ENCODE results near the gene DCC.

Gene DCC

GRCh38 chr18:53117851-53118250 is 777.9 kb downstream of the DCC start:
- no peak for DNase-seq

GRCh38 chr18:53126210-53126609 is 786.2 kb downstream of the DCC start:
- DNase-seq = no peak

DNA sequence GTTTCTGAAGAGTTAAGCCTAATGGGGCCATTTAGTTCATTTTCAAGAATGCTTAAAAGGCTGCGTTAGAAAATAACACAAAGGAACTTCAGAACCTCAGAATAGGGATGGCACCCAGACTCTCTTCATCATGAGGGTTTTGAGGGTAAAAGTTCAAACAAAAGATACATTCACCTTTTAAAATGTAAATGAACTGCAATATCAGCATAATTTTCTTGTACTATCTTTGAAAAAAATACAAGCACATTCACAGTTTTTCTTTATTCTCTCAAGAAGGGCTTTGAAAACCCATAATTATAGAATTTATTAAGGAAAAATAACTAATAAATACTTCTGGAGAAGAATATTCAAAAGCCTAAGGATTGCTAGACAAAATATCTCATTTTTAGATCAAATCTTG is 791.0 kb downstream of the DCC start:
- no peak for DNase-seq

GRCh38 chr18:53134711-53135110 is 794.7 kb downstream of the DCC start:
- DNase-seq = no peak

DNA sequence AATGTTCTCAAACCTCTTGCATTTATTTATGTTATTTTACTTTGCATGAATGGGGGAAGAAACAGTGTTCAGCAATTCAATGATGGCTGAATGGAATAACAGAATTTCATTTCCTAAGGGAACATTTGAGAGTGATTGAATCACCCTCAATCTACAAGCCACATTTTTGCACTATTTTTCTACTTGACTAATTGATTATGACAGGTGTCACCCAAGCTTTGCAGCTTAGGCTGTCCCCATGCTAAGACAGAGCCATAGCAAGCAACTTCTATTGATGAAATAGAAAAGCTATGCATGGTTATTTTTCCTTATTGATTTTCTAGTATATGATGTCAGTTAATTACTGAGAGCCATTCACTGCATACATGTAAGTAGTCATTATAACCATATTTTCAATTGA is 795.7 kb downstream of the DCC start:
- DNase-seq = no peak

GRCh38 chr18:53139746-53140500 is 799.9 kb downstream of the DCC start:
- DNase-seq = no peak

GRCh38 chr18:53142005-53142404 is 802.0 kb downstream of the DCC start:
- DNase-seq = no peak

DNA sequence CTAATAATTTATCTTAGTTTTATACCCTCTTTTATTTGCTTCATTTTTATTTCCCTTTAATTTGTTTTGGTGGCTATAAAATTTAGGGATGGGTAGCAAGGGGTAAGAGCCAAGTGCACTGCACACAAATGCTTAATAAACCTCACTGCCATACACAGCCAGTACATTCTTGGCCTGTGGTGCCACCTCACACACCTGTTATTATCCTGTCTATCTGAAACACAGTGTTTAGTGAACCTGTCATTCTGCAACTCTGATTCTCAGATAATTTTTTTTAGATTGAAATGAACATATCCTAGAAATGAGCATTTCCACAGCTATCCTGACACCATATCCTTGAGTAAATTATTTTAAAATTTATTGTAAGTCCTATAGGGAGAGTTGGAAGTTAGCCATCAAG is 807.5 kb downstream of the DCC start:
- no peak for DNase-seq

DNA sequence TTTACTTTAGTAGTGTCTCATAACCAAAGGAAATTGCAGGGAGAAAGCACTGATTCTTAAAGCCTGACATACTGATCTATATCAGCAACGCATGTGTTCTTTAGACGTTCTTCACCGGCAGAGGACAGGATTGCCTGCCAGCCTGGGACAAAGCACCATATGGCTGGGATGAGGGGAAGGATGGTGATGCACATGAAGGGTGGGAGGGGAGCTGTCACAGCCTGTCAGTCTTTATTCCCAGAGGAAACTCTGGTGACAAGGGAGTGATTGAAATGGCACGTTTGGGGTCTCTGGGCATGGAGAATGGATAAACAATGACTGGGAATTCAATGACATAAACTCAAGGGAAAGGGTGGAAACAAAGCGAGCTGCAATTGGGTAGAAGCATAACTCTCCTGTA is 808.1 kb downstream of the DCC start:
- DNase-seq = no peak

- no peak for DNase-seq
These were observed 812.5 kb downstream of the DCC start for GRCh38 chr18:53152476-53152875.

DNA sequence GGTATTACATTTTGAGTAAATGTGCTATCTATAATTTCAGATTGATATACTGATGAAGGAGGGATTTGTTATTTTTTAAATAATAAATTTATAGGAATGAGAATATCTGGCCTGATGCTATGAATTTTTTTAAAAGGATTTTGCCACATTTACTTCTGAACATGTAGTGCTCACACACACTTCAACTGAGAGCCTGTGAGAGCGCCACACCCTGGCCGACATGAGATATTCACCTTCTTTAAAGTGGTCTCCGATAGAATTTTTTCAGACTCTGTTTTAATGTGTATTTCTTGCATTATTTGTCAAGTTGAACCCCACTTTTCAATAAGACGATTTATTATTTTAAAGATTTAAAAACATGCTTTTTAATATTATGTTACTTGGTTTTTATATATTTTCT is 813.3 kb downstream of the DCC start:
- no peak for DNase-seq

DNA sequence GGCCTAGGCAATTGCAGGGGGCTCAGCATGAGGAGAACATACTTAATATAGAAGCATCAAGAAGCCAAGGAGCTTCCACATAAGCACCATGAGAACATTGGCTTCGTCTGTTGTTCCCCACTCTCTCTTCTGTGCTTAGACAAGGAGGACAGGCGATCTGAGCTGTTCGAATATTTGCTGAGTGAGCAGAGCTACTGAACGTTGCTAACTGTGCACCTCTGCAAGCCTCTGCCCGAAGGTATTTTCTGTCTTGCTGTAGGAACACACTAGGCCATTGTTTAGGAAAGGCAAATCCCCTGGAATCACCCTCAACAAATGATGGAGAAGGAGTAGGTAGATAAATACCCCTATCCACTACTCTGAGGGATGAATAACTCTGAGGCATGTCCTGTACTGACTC is 813.8 kb downstream of the DCC start:
- DNase-seq = no peak

DNA sequence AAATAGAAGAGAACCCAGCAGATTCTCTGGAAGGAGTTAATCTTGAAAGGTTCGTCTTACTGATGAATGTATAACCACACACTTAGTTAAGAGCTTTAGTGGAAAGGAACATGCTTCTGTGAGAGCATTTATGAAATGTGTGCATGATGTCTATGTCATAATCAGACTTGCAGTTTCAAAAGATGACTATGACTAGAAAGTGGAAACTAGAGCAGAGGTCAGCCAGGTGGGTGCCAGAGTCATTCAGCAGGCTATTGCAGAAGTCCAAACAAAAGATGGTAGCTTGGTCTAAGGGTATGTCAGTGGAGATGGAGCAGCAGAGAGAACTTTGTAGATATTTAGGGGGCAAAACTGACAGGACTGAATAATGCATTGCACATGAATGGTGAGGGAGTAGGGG is 825.8 kb downstream of the DCC start:
- DNase-seq = no peak

DNA sequence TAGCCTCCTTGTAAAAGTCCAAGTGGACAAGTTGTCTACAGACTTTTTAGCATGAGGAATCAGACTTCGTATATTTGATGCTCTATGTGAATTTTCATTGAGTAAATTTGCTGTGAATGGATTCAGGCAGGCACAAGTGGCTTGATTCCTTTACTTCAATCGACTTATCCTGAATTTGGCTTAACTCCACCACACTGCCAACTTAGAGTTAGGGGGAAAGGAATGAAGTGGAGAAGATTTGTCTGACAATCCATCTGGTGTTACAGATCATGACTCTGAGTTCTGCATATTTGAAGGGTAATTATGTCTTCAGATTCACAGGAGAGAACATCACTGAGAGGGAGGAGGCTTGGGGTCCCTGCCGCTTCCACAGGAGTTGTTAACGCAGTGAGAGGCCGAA is 829.3 kb downstream of the DCC start:
- no peak for DNase-seq

GRCh38 chr18:53191634-53192033 is 851.6 kb downstream of the DCC start:
- no peak for DNase-seq

DNA sequence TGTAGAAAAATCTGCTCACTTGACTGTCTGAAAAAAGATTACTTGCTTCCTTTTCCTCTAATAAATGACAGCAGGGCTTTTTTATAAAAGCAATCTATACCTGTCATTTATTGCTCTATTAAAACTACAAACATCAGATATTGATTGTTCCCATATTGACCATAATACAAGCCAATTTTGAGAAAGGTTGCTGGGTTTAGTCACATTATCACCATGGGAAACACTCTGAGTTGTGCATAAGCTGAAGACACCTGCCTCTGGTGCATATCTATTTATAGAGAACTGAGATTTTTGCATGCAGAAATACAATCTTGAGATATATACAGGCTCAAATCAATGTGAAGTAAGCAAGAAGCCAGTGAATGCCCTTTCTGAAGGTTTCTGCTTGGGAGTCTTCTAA is 853.9 kb downstream of the DCC start:
- no peak for DNase-seq

- no peak for DNase-seq
These were observed 879.9 kb downstream of the DCC start for GRCh38 chr18:53219853-53220252.

DNA sequence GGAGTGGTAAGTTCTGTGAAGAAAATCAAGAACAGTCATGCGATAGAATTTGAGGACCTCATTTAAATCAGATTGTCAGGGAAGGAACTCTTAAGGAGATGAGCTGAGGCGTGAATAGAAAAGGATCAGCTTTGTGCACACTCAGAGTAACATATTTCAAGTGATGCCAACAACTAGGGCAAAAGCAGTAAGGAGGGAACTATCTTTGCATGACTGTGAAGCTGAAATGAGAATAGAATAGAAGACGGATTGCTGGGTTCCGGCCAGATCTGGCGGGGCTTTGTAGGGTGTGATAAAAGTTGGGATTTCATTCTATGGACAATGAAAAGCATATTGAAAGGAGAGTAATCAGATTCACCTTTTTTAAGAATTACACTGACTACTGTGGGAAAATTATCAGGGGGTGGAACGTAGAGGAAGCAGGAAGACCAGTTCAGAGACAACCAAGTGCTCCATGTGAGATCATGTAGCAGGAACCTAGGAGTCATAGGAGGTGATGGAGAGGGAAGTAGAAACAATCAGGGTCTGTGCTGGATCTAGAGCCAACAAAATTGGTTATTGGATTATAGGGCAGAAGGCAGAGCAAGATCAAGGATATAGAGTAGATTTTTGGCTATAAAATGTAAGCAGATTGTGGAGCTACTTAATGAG is 884.3 kb downstream of the DCC start:
- DNase-seq = no peak

DNA sequence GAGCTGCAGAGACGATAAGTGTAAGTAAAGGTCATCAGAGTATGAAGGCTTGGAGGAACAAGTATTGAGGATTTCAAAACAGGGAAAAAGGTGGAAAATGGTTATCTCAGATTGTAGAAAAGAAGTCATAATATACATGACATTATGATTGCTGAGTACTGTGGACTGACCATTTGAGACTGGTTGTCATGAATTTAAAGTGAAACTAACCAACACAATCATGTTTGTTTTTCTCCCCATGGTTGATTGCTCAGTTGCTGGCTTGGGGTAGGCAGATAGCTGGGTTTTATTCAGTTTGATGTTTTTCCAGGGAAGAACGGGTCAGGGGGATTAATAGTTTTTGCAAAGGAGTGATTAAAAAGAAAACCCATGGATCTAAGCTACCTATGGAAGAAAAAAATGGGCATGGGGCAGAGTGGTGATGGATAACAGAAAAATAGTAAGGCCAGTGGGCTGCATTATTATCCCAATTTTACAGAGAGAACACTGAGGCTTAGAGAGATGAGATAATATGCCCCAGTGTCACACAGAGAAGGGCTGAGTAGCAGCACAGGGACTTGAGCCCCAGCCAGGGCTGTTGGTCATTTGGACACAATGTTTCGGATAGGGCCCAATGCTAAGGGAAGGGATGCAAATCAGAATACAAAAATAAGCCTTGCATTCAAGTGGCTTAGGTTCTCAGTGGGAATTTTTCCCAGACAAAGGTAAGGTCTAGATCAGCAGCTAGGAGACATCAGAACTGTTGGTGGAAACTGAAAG is 885.7 kb downstream of the DCC start:
- no peak for DNase-seq

GRCh38 chr18:53234610-53235009 is 894.6 kb downstream of the DCC start:
- no peak for DNase-seq

DNA sequence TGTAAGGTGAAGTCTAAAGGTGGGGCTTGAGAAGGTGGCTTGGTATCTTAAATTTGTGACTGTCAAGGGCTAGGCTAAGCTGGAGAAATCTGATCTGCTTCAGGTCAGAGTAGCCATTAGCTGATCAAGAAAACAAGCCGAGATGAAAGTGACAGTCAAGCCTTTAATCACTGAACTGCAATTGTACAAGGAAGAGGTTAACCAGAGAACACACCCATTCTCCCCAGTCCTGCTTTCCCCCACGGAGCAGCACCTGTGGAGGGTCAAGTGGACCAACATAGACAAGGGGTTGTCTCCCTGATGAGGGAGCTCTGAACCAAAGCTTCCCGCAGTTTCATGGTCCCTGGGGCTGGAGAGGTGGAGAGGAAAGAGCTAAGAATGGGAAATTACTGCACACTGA is 901.2 kb downstream of the DCC start:
- no peak for DNase-seq

- no peak for DNase-seq
These were observed 913.8 kb downstream of the DCC start for GRCh38 chr18:53253789-53254188.

- no peak for DNase-seq
These were observed 914.3 kb downstream of the DCC start for GRCh38 chr18:53254265-53254664.

DNA sequence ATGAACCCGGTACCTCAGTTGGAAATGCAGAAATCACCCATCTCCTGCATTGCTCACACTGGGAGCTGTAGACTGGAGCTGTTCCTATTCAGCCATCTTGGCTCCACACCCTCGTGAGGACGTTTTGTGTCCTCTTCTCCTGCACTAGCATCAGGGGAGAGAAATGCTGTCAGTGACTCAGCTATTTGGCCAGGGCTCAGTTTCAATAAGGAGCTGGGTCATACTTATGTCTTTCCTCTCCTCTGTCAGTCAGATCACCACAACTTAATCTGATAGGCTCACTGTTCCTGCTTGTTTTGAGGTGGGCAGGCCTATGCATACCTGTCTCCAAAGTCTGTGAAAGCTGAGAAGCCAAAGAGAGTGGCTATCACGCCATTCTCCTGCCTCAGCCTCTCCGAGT is 921.2 kb downstream of the DCC start:
- DNase-seq = no peak
